Ovary (tissue), 3 donors: ENCODE data around the gene ALK.

Experiments
- EP300 ChIP-seq: sonication (generic); formaldehyde crosslinking; IDR thresholded peaks from one replicate; pipeline ENCODE4 v1.6.1; 2017; ENCODE audit warnings: antibody characterized with exemption
- POLR2A ChIP-seq: fragments of 450-650 bp; IDR thresholded peaks from one replicate; pipeline ENCODE4 v1.6.1; 2017; ENCODE audit warnings: antibody characterized with exemption, mild to moderate bottlenecking, moderate library complexity
- TF ChIP-seq, protein P1 (sequence below), 3 donors: fragments of 450-650 bp in 2 of 3; fragments of 200-600 bp in 1 of 3; IDR thresholded peaks; one replicate each; pipeline versions ENCODE4 v1.5.1 to v1.8.0; 2016 to 2022; ENCODE audit warnings: antibody characterized with exemption in 3 of 3, mild to moderate bottlenecking in 1 of 3
- donor health status: DM: no; HTN: no; CAD: no.

DNA sequence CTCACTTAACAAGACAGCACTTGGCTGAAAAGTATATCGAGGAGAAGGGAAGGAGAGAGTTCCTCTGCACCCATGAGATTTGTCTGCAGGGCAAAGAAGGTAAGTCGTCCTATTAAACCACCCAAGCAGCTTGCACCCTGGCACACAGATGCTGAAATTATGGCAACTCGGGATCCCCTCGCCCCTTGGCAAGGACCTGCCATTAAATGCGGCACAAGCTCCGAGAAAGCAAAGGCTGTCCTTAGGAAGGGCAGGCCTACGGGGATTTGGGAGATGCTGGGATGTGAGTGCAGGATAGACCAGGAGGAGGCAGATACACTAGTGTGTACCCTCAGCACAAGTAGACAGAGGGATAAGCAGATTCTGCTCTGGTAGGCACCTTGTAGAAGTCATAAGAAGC, 191.5 kb downstream of the ALK start:
- TF ChIP-seq, protein P1, sequence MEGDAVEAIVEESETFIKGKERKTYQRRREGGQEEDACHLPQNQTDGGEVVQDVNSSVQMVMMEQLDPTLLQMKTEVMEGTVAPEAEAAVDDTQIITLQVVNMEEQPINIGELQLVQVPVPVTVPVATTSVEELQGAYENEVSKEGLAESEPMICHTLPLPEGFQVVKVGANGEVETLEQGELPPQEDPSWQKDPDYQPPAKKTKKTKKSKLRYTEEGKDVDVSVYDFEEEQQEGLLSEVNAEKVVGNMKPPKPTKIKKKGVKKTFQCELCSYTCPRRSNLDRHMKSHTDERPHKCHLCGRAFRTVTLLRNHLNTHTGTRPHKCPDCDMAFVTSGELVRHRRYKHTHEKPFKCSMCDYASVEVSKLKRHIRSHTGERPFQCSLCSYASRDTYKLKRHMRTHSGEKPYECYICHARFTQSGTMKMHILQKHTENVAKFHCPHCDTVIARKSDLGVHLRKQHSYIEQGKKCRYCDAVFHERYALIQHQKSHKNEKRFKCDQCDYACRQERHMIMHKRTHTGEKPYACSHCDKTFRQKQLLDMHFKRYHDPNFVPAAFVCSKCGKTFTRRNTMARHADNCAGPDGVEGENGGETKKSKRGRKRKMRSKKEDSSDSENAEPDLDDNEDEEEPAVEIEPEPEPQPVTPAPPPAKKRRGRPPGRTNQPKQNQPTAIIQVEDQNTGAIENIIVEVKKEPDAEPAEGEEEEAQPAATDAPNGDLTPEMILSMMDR (IDR thresholded peaks at IDR 0.05): no peak
- TF ChIP-seq EP300: no peak
- TF ChIP-seq POLR2A: no peak
